Measurements from ENCODE around the gene OVAAL. TPM values are rescaled to one million over a fixed set of nuclear protein-coding genes. Genes with fewer than 3 reads are reported as not detected.

Gene OVAAL
- total RNA-seq, 2 donors from 2014 or later = 0.70 to 2.0 TPM

- H3K27ac ChIP-seq = peak overlapping the region; percentile 71 to 80
- TF ChIP-seq CTCF (IDR thresholded peaks at IDR 0.05) = no peak
- no peaks in the 10 kb centered on the region for H3K27me3 ChIP-seq
- no peak overlapping the region for H3K4me3 ChIP-seq
- H3K9me3 ChIP-seq = no peaks in the 10 kb centered on the region
- H3K4me1 ChIP-seq = peaks cover 0 to 25% of the 10 kb centered on the region in 2 donors
- no peak for DNase-seq (ENCODE audit: low spot score)
- H3K36me3 ChIP-seq = no peaks in the 10 kb centered on the region
Measured at GRCh38 chr1:180611016-180611930, 52.5 kb downstream of the OVAAL start.

DNA sequence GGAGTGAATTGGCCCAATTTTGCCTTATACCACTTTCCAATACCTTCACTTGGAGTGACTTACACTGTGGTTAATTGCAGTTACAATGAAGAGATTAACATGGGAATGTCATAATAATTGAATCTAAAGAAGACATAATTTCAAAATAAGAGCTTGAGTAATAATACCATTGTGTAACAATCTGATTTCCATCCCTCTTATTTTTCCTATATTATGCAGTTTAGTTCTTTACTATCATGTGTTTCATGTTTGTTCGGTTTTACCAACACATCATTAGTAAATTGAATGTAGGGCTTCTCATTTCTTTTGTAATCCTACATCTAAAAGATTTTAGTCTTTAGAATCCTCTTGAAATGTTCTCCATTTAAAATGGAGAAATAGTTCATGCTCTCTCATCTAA lies 53.9 kb downstream of the OVAAL start:
- no peaks in the 10 kb centered on the region for H3K27me3 ChIP-seq
- H3K4me3 ChIP-seq = no peak overlapping the region
- no peaks in the 10 kb centered on the region for H3K9me3 ChIP-seq
- peaks cover 0 to 32% of the 10 kb centered on the region in 2 donors for H3K4me1 ChIP-seq
- TF ChIP-seq CTCF (IDR thresholded peaks at IDR 0.05) = no peak
- no peaks in the 10 kb centered on the region for H3K36me3 ChIP-seq
- no peak for DNase-seq (ENCODE audit: low spot score)
- H3K27ac ChIP-seq = peak overlapping the region; percentile 71 to 80

GRCh38 chr1:180614730-180615129 lies 56.0 kb downstream of the OVAAL start:
- H3K36me3 ChIP-seq = no peaks in the 10 kb centered on the region
- DNase-seq (ENCODE audit: low spot score) = no peak
- no peak for TF ChIP-seq CTCF (IDR thresholded peaks at IDR 0.05)
- H3K9me3 ChIP-seq = no peaks in the 10 kb centered on the region
- peaks cover 0 to 31% of the 10 kb centered on the region in 2 donors for H3K4me1 ChIP-seq
- no peak overlapping the region for H3K4me3 ChIP-seq
- H3K27ac ChIP-seq = no peak overlapping the region
- H3K27me3 ChIP-seq = no peaks in the 10 kb centered on the region

- H3K36me3 ChIP-seq = no peaks in the 10 kb centered on the region
- no peaks in the 10 kb centered on the region for H3K27me3 ChIP-seq
- no peak for DNase-seq (ENCODE audit: low spot score)
- no peaks in the 10 kb centered on the region for H3K9me3 ChIP-seq
- no peak overlapping the region for H3K27ac ChIP-seq
- H3K4me3 ChIP-seq = no peak overlapping the region
- TF ChIP-seq CTCF (IDR thresholded peaks at IDR 0.05) = no peak
- peaks cover 0 to 22% of the 10 kb centered on the region in 2 donors for H3K4me1 ChIP-seq
Measured at GRCh38 chr1:180615493-180616290, 56.9 kb downstream of the OVAAL start.

Other genes starting within 250 kb of the OVAAL start
- 10 to 100 TPM; 24.0 to 29.0 TPM for gene ACBD6, start 56.4 kb upstream of the OVAAL start, total RNA-seq
- gene XPR1, start 73.1 kb downstream of the OVAAL start, total RNA-seq = 10 to 100 TPM; 30.0 to 53.0 TPM

Data from right atrium auricular region (tissue), 2 donors.